AG10803 (cell line): ENCODE results near the gene SOD1.
A peak's percentile ranks its signal among the peaks of the same experiment; 100 is the strongest.

Experiments used
- DNase-seq: peaks from one replicate; pipeline ENCODE4 v3.0.0; 2010; ENCODE audit warnings: low read depth
- H3K4me3 ChIP-seq: 2 replicates; pipeline ENCODE4 v1.5.1; 2011; ENCODE audit warnings: mild to moderate bottlenecking, low read length, control low read depth
- TF ChIP-seq, protein P1 (sequence below): conservative IDR thresholded peaks from 2 replicates; pipeline ENCODE4 v1.5.1; 2011; ENCODE audit warnings: mild to moderate bottlenecking, low read length, control low read depth, inconsistent platforms

Gene SOD1

DNA sequence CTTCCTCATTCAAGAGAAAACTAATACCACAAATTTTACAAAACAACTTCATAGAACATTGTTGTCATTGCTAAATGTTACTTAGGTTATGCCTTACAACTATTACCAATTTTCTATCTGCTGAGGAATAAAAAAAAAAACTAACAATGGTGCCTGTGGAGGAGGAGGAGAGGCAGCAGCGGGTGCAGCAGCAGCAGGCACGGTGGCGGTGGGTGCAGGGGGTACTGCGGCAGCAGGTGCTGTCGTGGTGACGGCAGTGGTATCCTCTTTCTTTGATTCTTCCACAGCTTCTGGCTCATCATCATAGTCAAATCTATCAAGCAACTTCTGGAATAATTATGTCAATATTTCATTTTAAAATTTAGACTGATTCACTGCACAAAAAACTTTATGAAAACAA is 36.9 kb downstream of the SOD1 start:
- TF ChIP-seq, protein P1, sequence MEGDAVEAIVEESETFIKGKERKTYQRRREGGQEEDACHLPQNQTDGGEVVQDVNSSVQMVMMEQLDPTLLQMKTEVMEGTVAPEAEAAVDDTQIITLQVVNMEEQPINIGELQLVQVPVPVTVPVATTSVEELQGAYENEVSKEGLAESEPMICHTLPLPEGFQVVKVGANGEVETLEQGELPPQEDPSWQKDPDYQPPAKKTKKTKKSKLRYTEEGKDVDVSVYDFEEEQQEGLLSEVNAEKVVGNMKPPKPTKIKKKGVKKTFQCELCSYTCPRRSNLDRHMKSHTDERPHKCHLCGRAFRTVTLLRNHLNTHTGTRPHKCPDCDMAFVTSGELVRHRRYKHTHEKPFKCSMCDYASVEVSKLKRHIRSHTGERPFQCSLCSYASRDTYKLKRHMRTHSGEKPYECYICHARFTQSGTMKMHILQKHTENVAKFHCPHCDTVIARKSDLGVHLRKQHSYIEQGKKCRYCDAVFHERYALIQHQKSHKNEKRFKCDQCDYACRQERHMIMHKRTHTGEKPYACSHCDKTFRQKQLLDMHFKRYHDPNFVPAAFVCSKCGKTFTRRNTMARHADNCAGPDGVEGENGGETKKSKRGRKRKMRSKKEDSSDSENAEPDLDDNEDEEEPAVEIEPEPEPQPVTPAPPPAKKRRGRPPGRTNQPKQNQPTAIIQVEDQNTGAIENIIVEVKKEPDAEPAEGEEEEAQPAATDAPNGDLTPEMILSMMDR, result no peak
- no peak overlapping the region for H3K4me3 ChIP-seq
- DNase-seq, result no peak

DNA sequence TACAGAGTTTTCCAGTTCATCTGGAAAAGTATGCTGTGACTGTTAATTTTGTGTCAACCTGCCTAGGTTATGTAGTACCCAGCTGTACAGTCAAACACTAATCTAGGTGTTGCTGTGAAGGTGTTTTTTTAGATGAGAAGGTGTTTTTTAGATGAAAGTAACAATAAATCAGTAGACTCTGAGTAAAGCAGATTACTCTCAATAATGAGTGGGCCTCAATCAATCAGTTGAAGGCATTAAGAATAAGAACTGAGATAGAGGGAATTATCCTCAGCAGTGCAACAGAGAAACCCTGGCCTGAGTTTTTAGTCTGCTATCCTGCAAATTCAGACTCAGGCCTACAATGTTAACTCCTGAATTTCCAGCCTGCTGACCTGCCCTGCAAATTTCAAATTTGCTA is 39.0 kb downstream of the SOD1 start:
- no peak overlapping the region for H3K4me3 ChIP-seq
- no peak for DNase-seq
- TF ChIP-seq, protein P1, result no peak

DNA sequence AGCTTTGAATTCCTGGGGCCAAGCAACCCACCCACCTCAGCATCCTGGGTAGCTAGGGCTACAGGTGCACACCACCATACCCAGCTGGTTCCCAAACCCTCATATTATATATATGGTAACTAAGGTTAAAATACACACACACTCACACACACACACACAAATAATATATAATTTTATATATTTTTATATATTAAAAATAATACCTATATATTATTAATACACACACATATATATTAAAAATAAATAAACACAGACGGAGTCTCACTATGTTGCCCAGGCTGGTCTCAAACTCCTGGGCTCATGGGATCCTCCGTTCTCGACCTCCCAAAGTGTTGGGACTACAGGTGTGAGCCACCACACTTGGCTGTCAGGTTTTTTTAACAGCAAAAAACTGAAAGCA is 40.5 kb downstream of the SOD1 start:
- TF ChIP-seq, protein P1, result no peak
- no peak overlapping the region for H3K4me3 ChIP-seq
- no peak for DNase-seq

DNA sequence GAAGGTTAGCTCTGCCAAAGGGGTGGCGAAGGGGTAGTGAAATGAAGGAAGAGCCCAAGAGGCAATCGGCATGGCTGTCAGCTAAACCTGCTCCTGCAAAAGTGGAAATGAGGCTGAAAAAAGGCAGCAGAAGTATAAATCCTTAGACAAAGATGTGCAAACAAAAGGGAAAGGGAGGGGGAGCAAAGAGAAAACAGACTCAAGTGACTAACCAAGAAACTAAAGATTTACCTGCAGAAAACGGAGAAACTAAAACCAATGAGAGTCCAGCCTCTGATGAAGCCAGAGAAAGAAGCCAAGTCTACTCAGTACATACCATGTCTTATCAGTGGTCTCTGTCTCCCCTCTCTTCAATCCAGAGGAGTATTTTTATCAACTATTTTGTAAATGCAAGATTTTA is 47.1 kb downstream of the SOD1 start:
- no peak overlapping the region for H3K4me3 ChIP-seq
- TF ChIP-seq, protein P1, result no peak
- no peak for DNase-seq

DNA sequence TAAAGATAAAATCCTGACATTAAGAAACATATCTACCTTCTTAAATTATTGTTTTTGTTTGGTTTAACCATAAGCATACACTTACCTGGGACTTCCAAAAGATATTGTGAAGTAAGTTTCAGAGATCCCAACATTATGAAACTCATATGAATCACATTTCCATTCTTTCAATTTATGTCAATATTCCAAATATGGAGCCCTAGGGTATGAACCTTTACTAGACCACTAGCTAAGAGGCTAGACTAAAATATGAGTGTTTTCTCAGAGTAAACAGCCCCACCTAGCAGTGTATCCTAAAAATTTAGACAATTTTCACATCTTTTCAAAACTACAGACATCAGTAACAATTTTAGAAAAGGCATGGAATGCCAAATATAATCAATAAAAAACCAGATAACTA is 48.0 kb downstream of the SOD1 start:
- no peak overlapping the region for H3K4me3 ChIP-seq
- TF ChIP-seq, protein P1, result no peak

DNA sequence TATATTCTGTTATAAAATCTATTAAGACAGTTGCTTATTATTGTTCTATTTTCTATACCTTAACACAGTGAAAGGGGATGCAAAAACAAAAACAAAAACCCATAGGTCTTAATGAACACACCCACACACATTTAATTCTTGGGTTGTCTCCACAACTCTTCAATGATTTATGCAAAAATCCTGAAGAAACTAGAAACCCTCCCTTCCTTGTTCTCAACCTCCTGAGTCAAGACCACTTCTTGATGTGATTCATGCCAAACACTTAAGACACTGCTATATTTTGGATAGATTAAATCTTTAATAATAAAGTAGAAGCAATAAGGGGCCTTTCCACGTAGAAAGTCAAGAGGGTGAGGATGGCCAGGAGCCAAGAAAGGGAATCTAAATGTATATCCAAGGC is 49.0 kb downstream of the SOD1 start:
- TF ChIP-seq, protein P1, result no peak

More for the DNA sequence above, 48.0 kb downstream of the SOD1 start:
- DNase-seq, result no peak

GRCh38 chr21:31710586-31710985 is 51.1 kb downstream of the SOD1 start:
- H3K4me3 ChIP-seq, result no peak overlapping the region
- DNase-seq, result peak; percentile 91
- TF ChIP-seq, protein P1, result no peak

More for the DNA sequence above, 49.0 kb downstream of the SOD1 start:
- no peak overlapping the region for H3K4me3 ChIP-seq
- DNase-seq, result no peak
